ENCODE measurements around the gene CNTRL.

- TF ChIP-seq POLR2AphosphoS5 (IDR thresholded peaks at IDR 0.05; ENCODE audit: low read depth, low read length) (no peak), REST (IDR thresholded peaks at IDR 0.05; ENCODE audit: insufficient read depth in 1 of 2, low read depth in 2 of 2, low read length in 2 of 2) (no peak)
Measured at GRCh38 chr9:121053544-121053943, 21.2 kb upstream of the CNTRL start.
